ENCODE results near the gene PPM1D. TPM values are rescaled to one million over a fixed set of nuclear protein-coding genes. Genes with fewer than 3 reads are reported as not detected.
A peak's percentile ranks its signal among the peaks of the same experiment; 100 is the strongest.
"Not testable (repeated sequence)": the region's sequence is repeated elsewhere in the genome, so short reads cannot be mapped to it uniquely, and the experiment has no call there.

PPM1D gene
- total and polyA plus RNA-seq, 4 experiments from 2014 or later = 7.0 to 19.4 (median 14.5) TPM

DNA sequence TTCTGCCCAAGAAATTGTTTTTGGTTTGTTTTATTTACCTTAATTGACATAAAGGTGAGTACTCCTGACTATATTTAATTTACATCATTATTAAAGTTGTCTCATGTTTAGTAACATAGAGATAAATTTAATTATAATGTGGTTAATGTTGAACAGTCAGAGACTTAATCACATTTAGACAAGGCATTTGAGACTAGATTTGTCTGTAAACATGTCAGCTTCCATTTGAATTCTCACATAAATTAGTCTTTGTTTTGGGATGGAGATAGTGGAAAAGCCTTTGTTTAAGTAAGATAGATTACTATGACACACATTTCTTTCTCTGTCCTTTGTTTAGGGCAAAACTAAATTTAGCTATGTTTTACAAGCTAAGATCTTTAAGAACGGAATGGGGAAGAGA, 59.2 kb downstream of the PPM1D start:
- Histone ChIP-seq H3K9me3 (ENCODE audit: control insufficient read depth in 1 of 2, low read length in 2 of 2) (no peaks in the 10 kb centered on the region), H3K4me3 (ENCODE audit: low read length in 2 of 2) (no peak overlapping the region), H3K27ac (ENCODE audit: low read depth, low read length) (no peak overlapping the region), H3K36me3 (ENCODE audit: insufficient read depth, low read length) (peaks cover 8% of the 10 kb centered on the region), H3K27me3 (ENCODE audit: insufficient read depth, low read length) (no peaks in the 10 kb centered on the region), H3K4me1 (ENCODE audit: insufficient read depth, low read length) (no peaks in the 10 kb centered on the region)
- H3K27me3 Mint-ChIP-seq = no peaks in the 10 kb centered on the region
- intact Hi-C loops (cut with micrococcal nuclease) = no loop called here
- H3K4me1 Mint-ChIP-seq = peaks cover 0 to 5% (median 0%) of the 10 kb centered on the region in 4 donors
- H3K27ac Mint-ChIP-seq = no peak overlapping the region
- peaks cover 17 to 35% of the 10 kb centered on the region in 2 donors for H3K36me3 Mint-ChIP-seq
- H3K4me3 Mint-ChIP-seq = no peak overlapping the region
- ChIA-PET CTCF (ENCODE audit: partially characterized antibody) (interaction anchor here (1.3 kb wide), 1 partner anchor 21 kb away, joined by 3 read pairs; no protein-coding TSS in a partner anchor), POLR2A (ENCODE audit: partially characterized antibody) (no interaction called here)
- DNase-seq = no peak
- no peaks in the 10 kb centered on the region for H3K9me3 Mint-ChIP-seq

DNA sequence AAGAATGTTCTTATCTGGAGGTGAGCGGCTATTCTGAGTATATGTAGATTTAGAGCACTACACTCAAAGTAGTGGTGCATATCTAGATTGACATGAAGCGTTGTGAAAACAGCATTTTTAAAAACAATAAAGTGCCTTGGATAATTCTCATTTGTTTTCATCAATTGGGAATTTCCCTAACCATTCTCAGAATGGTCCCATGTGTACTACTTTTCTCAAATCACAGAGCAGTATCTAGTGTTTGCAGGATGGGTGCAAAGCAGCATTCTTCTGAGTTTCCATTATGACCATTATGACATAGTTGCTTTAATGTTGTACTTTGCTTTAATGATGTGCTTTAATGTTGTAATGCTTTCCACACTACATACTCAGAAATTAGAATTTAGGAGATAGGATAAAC, 61.5 kb downstream of the PPM1D start:
- H3K27ac ChIP-seq (ENCODE audit: low read depth, low read length) = no peak overlapping the region
- H3K4me3 ChIP-seq (ENCODE audit: low read length in 2 of 2) = no peak overlapping the region
- Mint-ChIP-seq H3K4me3 (no peak overlapping the region), H3K4me1 (peaks cover 0 to 4% (median 0%) of the 10 kb centered on the region in 4 donors), H3K36me3 (peaks cover 23 to 46% of the 10 kb centered on the region in 2 donors), H3K27ac (no peak overlapping the region), H3K9me3 (no peaks in the 10 kb centered on the region), H3K27me3 (no peaks in the 10 kb centered on the region)
- POLR2A ChIA-PET (ENCODE audit: partially characterized antibody) = interaction anchor here (0.6 kb wide), 1 partner anchor 20 kb away, joined by 3 read pairs; no protein-coding TSS in a partner anchor
- H3K27me3 ChIP-seq (ENCODE audit: insufficient read depth, low read length) = no peaks in the 10 kb centered on the region
- intact Hi-C loops (cut with micrococcal nuclease) = no loop called here
- no peak for DNase-seq
- H3K9me3 ChIP-seq (ENCODE audit: control insufficient read depth in 1 of 2, low read length in 2 of 2) = no peaks in the 10 kb centered on the region
- H3K4me1 ChIP-seq (ENCODE audit: insufficient read depth, low read length) = no peaks in the 10 kb centered on the region
- CTCF ChIA-PET (ENCODE audit: partially characterized antibody) = no interaction called here
- H3K36me3 ChIP-seq (ENCODE audit: insufficient read depth, low read length) = peaks cover 11% of the 10 kb centered on the region

DNA sequence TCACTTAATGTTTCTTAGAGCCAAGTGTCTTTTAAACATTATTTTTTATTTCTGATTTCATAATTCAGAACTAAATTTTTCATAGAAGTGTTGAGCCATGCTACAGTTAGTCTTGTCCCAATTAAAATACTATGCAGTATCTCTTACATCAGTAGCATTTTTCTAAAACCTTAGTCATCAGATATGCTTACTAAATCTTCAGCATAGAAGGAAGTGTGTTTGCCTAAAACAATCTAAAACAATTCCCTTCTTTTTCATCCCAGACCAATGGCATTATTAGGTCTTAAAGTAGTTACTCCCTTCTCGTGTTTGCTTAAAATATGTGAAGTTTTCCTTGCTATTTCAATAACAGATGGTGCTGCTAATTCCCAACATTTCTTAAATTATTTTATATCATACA, 64.0 kb downstream of the PPM1D start:
- CTCF ChIA-PET (ENCODE audit: partially characterized antibody) = no interaction called here
- no peaks in the 10 kb centered on the region for H3K9me3 Mint-ChIP-seq
- POLR2A ChIA-PET (ENCODE audit: partially characterized antibody) = no interaction called here
- Histone ChIP-seq H3K36me3 (ENCODE audit: insufficient read depth, low read length) (peaks cover 11% of the 10 kb centered on the region), H3K27ac (ENCODE audit: low read depth, low read length) (no peak overlapping the region), H3K9me3 (ENCODE audit: control insufficient read depth in 1 of 2, low read length in 2 of 2) (no peaks in the 10 kb centered on the region), H3K4me1 (ENCODE audit: insufficient read depth, low read length) (no peaks in the 10 kb centered on the region), H3K4me3 (ENCODE audit: low read length in 2 of 2) (no peak overlapping the region), H3K27me3 (ENCODE audit: insufficient read depth, low read length) (no peaks in the 10 kb centered on the region)
- peak overlapping the region in 1 of 7 donors; percentile 29 for H3K27ac Mint-ChIP-seq
- peaks cover 0 to 2% (median 0%) of the 10 kb centered on the region in 4 donors for H3K4me1 Mint-ChIP-seq
- no peak overlapping the region for H3K4me3 Mint-ChIP-seq
- H3K36me3 Mint-ChIP-seq = peaks cover 17 to 35% of the 10 kb centered on the region in 2 donors
- intact Hi-C loops (cut with micrococcal nuclease) = no loop called here
- H3K27me3 Mint-ChIP-seq = no peaks in the 10 kb centered on the region
- DNase-seq = no peak

DNA sequence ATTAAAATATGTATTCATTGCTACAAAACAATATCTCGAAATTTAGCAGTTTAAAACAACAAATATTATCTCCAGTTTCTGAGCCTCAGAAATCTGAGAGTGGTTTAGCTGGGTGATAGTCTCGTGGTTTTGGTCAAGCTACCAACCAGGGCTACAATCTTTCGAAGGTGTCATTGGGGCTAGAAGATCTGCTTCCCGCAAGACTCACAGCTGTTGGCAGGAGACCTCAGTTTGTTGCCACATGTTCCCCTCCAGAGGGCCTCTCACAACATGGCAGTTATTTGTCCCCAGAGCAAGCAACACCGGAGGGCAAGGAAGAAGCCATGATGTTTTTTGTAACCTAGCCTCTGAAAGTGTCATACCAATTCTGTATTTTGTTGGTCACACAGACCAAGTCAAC, 65.6 kb downstream of the PPM1D start:
- Histone ChIP-seq H3K36me3 (ENCODE audit: insufficient read depth, low read length) (peaks cover 11% of the 10 kb centered on the region), H3K9me3 (ENCODE audit: control insufficient read depth in 1 of 2, low read length in 2 of 2) (no peaks in the 10 kb centered on the region), H3K27me3 (ENCODE audit: insufficient read depth, low read length) (no peaks in the 10 kb centered on the region), H3K4me3 (ENCODE audit: low read length in 2 of 2) (no peak overlapping the region), H3K27ac (ENCODE audit: low read depth, low read length) (no peak overlapping the region), H3K4me1 (ENCODE audit: insufficient read depth, low read length) (no peaks in the 10 kb centered on the region)
- DNase-seq = no peak
- Mint-ChIP-seq H3K27ac (no peak overlapping the region), H3K36me3 (peaks cover 17 to 30% of the 10 kb centered on the region in 2 donors), H3K9me3 (no peaks in the 10 kb centered on the region), H3K27me3 (no peaks in the 10 kb centered on the region), H3K4me3 (no peak overlapping the region), H3K4me1 (no peaks in the 10 kb centered on the region)
- intact Hi-C loops (cut with micrococcal nuclease) = no loop called here
- POLR2A ChIA-PET (ENCODE audit: partially characterized antibody) = interaction anchor here (1.6 kb wide), 1 partner anchor 12 kb away, joined by 4 read pairs; the partner anchor contains the start of gene BCAS3
- CTCF ChIA-PET (ENCODE audit: partially characterized antibody) = interaction anchor here (1.2 kb wide), 1 partner anchor 9 kb away, joined by 3 read pairs; no protein-coding TSS in a partner anchor

DNA sequence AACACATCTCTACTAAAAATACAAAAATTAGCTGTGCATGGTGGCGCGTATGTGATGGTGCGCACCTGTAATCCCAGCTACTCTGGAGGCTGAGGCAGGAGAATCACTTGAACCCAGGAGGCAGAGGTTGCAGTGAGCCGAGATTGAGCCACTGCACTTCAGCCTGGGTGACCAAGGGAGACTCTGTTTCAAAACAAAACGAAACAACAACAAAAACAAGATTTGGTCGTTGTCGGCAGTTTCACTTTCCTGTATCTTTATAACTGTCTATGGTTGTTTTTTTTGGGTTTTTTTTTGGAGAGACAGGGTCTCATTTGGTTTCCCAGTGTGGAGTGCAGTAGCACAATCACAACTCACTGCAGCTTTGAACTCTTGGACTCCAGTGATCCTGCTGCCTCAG, 68.7 kb downstream of the PPM1D start:
- H3K4me3 ChIP-seq (ENCODE audit: low read length in 2 of 2); H3K9me3 ChIP-seq (ENCODE audit: control insufficient read depth in 1 of 2, low read length in 2 of 2); H3K27me3 ChIP-seq (ENCODE audit: insufficient read depth, low read length); H3K27ac ChIP-seq (ENCODE audit: low read depth, low read length); intact Hi-C loops (cut with micrococcal nuclease); H3K9me3 Mint-ChIP-seq; H3K27ac Mint-ChIP-seq; H3K27me3 Mint-ChIP-seq; H3K4me1 Mint-ChIP-seq; DNase-seq; H3K4me1 ChIP-seq (ENCODE audit: insufficient read depth, low read length); CTCF ChIA-PET (ENCODE audit: partially characterized antibody); H3K4me3 Mint-ChIP-seq; H3K36me3 ChIP-seq (ENCODE audit: insufficient read depth, low read length): not testable (repeated sequence)
- H3K36me3 Mint-ChIP-seq = peaks cover 7 to 14% of the 10 kb centered on the region in 2 donors
- POLR2A ChIA-PET (ENCODE audit: partially characterized antibody) = interaction anchor here (0.6 to 1.9 kb wide), 3 partner anchors 9 to 1448 kb away, joined by 3 to 4 read pairs (median 3); partner anchors contain the start of gene BCAS3

DNA sequence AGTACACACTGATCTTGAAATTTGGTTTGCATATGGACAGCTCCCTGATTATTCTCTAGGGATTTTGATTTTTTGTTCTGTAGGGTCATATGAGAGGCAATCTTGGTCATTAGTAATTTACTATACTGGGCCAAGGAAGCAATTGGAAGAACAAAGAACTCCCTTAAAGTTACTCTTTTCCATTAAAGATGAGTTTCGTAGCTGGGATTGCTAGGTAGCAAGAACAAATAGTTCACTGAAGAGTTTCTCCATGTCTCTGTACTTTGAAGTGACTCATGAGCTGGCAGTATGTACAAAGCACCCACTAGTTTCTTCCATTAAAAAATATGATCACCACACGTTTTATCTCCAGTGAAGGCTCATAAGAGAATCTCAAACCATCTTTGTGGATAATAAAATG, 71.5 kb downstream of the PPM1D start:
- Mint-ChIP-seq H3K9me3 (no peaks in the 10 kb centered on the region), H3K27me3 (no peaks in the 10 kb centered on the region), H3K4me3 (no peak overlapping the region), H3K36me3 (no peaks in the 10 kb centered on the region), H3K4me1 (peaks cover 0 to under 1% (median 0%) of the 10 kb centered on the region in 4 donors), H3K27ac (no peak overlapping the region)
- POLR2A ChIA-PET (ENCODE audit: partially characterized antibody) = no interaction called here
- Histone ChIP-seq H3K36me3 (ENCODE audit: insufficient read depth, low read length) (no peaks in the 10 kb centered on the region), H3K27ac (ENCODE audit: low read depth, low read length) (no peak overlapping the region), H3K27me3 (ENCODE audit: insufficient read depth, low read length) (no peaks in the 10 kb centered on the region), H3K9me3 (ENCODE audit: control insufficient read depth in 1 of 2, low read length in 2 of 2) (no peaks in the 10 kb centered on the region), H3K4me1 (ENCODE audit: insufficient read depth, low read length) (no peaks in the 10 kb centered on the region), H3K4me3 (ENCODE audit: low read length in 2 of 2) (no peak overlapping the region)
- DNase-seq = no peak
- CTCF ChIA-PET (ENCODE audit: partially characterized antibody) = no interaction called here
- intact Hi-C loops (cut with micrococcal nuclease) = loop anchor here (10.0 kb wide), 1 partner anchor 1107 kb away; the partner anchor contains the start of gene DHX40

DNA sequence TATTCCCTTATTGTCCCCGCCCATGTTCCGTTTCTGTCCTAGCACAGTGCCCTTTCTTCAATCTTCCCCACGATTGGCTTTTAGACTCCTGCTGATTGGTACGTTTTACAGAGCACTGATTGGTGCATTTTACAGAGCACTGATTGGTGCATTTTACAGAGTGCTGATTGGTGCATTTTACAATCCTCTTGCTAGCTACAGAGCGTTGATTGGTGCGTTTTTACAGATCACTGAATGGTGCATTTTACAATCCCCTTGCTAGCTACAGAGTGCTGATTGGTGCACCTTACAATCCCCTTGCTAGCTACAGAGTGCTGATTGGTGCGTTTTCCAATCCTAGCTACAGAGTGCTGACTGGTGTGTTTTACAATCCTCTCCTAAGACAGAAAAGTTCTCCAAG, 74.6 kb downstream of the PPM1D start:
- peaks cover 14% of the 10 kb centered on the region for H3K4me1 ChIP-seq (ENCODE audit: insufficient read depth, low read length)
- H3K9me3 Mint-ChIP-seq; H3K27ac ChIP-seq (ENCODE audit: low read depth, low read length); H3K9me3 ChIP-seq (ENCODE audit: control insufficient read depth in 1 of 2, low read length in 2 of 2); H3K4me3 ChIP-seq (ENCODE audit: low read length in 2 of 2); H3K36me3 Mint-ChIP-seq; DNase-seq; POLR2A ChIA-PET (ENCODE audit: partially characterized antibody); H3K27me3 ChIP-seq (ENCODE audit: insufficient read depth, low read length); H3K36me3 ChIP-seq (ENCODE audit: insufficient read depth, low read length); H3K27ac Mint-ChIP-seq; H3K27me3 Mint-ChIP-seq: not testable (repeated sequence)
- CTCF ChIA-PET (ENCODE audit: partially characterized antibody) = interaction anchor here (1.1 to 1.5 kb wide), 2 partner anchors 9 to 37 kb away, joined by 3 to 5 read pairs; no protein-coding TSS in a partner anchor
- Mint-ChIP-seq H3K4me3 (peak overlapping the region in 2 of 8 donors; percentile 17 to 25), H3K4me1 (peaks cover 15 to 26% (median 21%) of the 10 kb centered on the region in 4 donors)
- intact Hi-C loops (cut with micrococcal nuclease) = loop anchor here (10.0 kb wide), 1 partner anchor 1110 kb away; the partner anchor contains the start of gene DHX40
